ENCODE data around the gene SPG7. TPM values are rescaled to one million over a fixed set of nuclear protein-coding genes. Genes with fewer than 3 reads are reported as not detected.

SPG7 gene
- total RNA-seq (2021) (132 to 141 TPM (median 133 TPM) in 3 replicates), Bru-seq, nascent RNA (percentile 72 among the genes with signal in this experiment)
- long read RNA-seq, experiment 1, full-length matches to known transcripts = 433 of 558 reads
- long read RNA-seq, experiment 1, partial matches to known transcripts = 34 of 558 reads
- long read RNA-seq, experiment 1, other reads (novel, unspliced or antisense) = 91 of 558 reads
- long read RNA-seq, experiment 2, transcript SPG7-268 (17 exons, 3,359 nt) = major isoform, 26 of 86 reads
- long read RNA-seq, experiment 2, partial matches to known transcripts = 29 of 86 reads
- long read RNA-seq, experiment 2, other reads (novel, unspliced or antisense) = 19 of 86 reads
- long read RNA-seq, experiment 3, partial matches to known transcripts = 1 of 2 reads
- long read RNA-seq, experiment 3, other reads (novel, unspliced or antisense) = 0 of 2 reads

DNA sequence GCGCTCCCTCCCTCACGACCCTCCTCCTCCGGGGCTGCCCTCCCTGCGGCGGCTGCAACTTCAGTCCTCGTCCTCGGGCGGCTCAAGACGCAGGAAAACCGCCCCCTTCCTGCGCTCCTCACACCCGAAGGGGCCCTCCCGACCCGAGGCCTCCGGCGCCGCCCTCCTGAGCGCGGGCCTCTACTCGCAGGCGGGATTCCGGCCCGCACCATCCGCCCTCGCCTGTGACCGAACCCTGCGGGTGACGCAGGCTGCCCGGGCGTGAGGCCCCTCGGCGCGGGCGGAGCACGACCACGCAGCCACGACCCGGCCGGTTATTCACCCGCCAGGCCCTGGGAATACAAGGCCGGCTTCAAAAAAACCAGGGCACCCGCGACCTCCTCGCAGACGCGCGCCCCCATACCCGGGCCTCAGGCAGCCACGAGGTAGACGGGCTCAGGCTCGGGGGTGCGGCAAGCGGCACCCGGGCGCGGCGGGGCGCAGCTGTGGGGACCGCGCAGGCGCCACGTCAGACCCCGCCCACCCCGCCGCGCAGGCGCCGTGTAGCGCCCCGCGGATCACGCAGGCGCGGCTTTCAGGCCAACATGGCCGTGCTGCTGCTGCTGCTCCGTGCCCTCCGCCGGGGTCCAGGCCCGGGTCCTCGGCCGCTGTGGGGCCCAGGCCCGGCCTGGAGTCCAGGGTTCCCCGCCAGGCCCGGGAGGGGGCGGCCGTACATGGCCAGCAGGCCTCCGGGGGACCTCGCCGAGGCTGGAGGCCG lies at the start of gene SPG7:
Gene SPG7 (plus strand): TSS at position 570 of the 757 bp plus-strand sequence. CDS start 15 bp downstream, at position 585.
- H3K9me3 Mint-ChIP-seq = 0 out of 2 replicates have a peak, but pooled peaks cover 3% of the 10 kb centered on the region
- ATAC-seq = peak; percentile 81
- ChIA-PET POLR2A (interaction anchor here (0.5 to 1.0 kb wide), 2 partner anchors 174 to 261 kb away, joined by 3 to 6 read pairs; no protein-coding TSS in a partner anchor), CTCF (interaction anchor here (0.6 to 2.2 kb wide), 9 partner anchors 49 to 771 kb away, joined by 3 to 15 read pairs (median 4); partner anchors contain the start of gene ZNF778)
- peaks cover 17% of the 10 kb centered on the region for H3K36me3 Mint-ChIP-seq
- peaks cover 4% of the 10 kb centered on the region; the same call in 1 of the 2 replicates for H3K4me1 Mint-ChIP-seq
- peak within 1 kb of the TSS; percentile 68 for H3K27ac Mint-ChIP-seq
- H3K4me3 Mint-ChIP-seq = peak within 1 kb of the TSS; percentile 88
- DNase-seq (ENCODE audit: low spot score) = peak; percentile 83
- peaks cover 7% of the 10 kb centered on the region; the same call in 1 of the 2 replicates for H3K27me3 Mint-ChIP-seq (ENCODE audit: low read depth)
- TF ChIP-seq NR1H2 (CRISPR knock-in tag; IDR thresholded peaks at IDR 0.05) (peak; percentile 81), ETV6 (CRISPR knock-in tag; IDR thresholded peaks at IDR 0.05) (peak; percentile 89), TCF7 (CRISPR knock-in tag; IDR thresholded peaks at IDR 0.05; ENCODE audit: low read depth) (no peak), NFATC4 (CRISPR knock-in tag; IDR thresholded peaks at IDR 0.05) (no peak), KAT7 (CRISPR knock-in tag; IDR thresholded peaks at IDR 0.05; ENCODE audit: borderline replicate concordance) (0 out of 2 replicates have a peak, but pooled peaks have one; percentile 79), FOXK1 (CRISPR knock-in tag; IDR thresholded peaks at IDR 0.05) (peak; percentile 67), HMGA2 (CRISPR knock-in tag; IDR thresholded peaks at IDR 0.05) (no peak), ATF1 (CRISPR knock-in tag; IDR thresholded peaks at IDR 0.05) (peak; percentile 19; the same call in 1 of the 2 replicates), CREB1 (CRISPR knock-in tag; IDR thresholded peaks at IDR 0.05) (peak; percentile 29; the same call in 1 of the 2 replicates), ZNF219 (CRISPR knock-in tag; IDR thresholded peaks at IDR 0.05; ENCODE audit: borderline replicate concordance) (no peak; the same call in 1 of the 2 replicates), RORB (CRISPR knock-in tag; IDR thresholded peaks at IDR 0.05) (no peak), NR2C2 (CRISPR knock-in tag; IDR thresholded peaks at IDR 0.05) (no peak), TEAD1 (CRISPR knock-in tag; IDR thresholded peaks at IDR 0.05) (0 out of 2 replicates have a peak, but pooled peaks have one; percentile 14)
- TF ChIP-seq, protein P1, sequence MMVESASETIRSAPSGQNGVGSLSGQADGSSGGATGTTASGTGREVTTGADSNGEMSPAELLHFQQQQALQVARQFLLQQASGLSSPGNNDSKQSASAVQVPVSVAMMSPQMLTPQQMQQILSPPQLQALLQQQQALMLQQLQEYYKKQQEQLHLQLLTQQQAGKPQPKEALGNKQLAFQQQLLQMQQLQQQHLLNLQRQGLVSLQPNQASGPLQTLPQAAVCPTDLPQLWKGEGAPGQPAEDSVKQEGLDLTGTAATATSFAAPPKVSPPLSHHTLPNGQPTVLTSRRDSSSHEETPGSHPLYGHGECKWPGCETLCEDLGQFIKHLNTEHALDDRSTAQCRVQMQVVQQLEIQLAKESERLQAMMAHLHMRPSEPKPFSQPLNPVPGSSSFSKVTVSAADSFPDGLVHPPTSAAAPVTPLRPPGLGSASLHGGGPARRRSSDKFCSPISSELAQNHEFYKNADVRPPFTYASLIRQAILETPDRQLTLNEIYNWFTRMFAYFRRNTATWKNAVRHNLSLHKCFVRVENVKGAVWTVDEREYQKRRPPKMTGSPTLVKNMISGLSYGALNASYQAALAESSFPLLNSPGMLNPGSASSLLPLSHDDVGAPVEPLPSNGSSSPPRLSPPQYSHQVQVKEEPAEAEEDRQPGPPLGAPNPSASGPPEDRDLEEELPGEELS (CRISPR knock-in tag; IDR thresholded peaks at IDR 0.05) = peak; percentile 79; the same call in 1 of the 2 replicates
- TF ChIP-seq, protein P2, sequence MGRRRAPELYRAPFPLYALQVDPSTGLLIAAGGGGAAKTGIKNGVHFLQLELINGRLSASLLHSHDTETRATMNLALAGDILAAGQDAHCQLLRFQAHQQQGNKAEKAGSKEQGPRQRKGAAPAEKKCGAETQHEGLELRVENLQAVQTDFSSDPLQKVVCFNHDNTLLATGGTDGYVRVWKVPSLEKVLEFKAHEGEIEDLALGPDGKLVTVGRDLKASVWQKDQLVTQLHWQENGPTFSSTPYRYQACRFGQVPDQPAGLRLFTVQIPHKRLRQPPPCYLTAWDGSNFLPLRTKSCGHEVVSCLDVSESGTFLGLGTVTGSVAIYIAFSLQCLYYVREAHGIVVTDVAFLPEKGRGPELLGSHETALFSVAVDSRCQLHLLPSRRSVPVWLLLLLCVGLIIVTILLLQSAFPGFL (CRISPR knock-in tag; IDR thresholded peaks at IDR 0.05; ENCODE audit: borderline replicate concordance) = no peak; the same call in 1 of the 2 replicates
- TF ChIP-seq, protein P3, sequence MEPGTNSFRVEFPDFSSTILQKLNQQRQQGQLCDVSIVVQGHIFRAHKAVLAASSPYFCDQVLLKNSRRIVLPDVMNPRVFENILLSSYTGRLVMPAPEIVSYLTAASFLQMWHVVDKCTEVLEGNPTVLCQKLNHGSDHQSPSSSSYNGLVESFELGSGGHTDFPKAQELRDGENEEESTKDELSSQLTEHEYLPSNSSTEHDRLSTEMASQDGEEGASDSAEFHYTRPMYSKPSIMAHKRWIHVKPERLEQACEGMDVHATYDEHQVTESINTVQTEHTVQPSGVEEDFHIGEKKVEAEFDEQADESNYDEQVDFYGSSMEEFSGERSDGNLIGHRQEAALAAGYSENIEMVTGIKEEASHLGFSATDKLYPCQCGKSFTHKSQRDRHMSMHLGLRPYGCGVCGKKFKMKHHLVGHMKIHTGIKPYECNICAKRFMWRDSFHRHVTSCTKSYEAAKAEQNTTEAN (CRISPR knock-in tag; IDR thresholded peaks at IDR 0.05) = 0 out of 2 replicates have a peak, but pooled peaks have one; percentile 39
- TF ChIP-seq, protein P4, sequence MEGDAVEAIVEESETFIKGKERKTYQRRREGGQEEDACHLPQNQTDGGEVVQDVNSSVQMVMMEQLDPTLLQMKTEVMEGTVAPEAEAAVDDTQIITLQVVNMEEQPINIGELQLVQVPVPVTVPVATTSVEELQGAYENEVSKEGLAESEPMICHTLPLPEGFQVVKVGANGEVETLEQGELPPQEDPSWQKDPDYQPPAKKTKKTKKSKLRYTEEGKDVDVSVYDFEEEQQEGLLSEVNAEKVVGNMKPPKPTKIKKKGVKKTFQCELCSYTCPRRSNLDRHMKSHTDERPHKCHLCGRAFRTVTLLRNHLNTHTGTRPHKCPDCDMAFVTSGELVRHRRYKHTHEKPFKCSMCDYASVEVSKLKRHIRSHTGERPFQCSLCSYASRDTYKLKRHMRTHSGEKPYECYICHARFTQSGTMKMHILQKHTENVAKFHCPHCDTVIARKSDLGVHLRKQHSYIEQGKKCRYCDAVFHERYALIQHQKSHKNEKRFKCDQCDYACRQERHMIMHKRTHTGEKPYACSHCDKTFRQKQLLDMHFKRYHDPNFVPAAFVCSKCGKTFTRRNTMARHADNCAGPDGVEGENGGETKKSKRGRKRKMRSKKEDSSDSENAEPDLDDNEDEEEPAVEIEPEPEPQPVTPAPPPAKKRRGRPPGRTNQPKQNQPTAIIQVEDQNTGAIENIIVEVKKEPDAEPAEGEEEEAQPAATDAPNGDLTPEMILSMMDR (IDR thresholded peaks at IDR 0.05) = no peak
- TF ChIP-seq, protein P5, sequence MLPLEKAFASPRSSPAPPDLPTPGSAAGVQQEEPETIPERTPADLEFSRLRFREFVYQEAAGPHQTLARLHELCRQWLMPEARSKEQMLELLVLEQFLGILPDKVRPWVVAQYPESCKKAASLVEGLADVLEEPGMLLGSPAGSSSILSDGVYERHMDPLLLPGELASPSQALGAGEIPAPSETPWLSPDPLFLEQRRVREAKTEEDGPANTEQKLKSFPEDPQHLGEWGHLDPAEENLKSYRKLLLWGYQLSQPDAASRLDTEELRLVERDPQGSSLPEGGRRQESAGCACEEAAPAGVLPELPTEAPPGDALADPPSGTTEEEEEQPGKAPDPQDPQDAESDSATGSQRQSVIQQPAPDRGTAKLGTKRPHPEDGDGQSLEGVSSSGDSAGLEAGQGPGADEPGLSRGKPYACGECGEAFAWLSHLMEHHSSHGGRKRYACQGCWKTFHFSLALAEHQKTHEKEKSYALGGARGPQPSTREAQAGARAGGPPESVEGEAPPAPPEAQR (CRISPR knock-in tag; IDR thresholded peaks at IDR 0.05) = no peak
- TF ChIP-seq, protein P6, sequence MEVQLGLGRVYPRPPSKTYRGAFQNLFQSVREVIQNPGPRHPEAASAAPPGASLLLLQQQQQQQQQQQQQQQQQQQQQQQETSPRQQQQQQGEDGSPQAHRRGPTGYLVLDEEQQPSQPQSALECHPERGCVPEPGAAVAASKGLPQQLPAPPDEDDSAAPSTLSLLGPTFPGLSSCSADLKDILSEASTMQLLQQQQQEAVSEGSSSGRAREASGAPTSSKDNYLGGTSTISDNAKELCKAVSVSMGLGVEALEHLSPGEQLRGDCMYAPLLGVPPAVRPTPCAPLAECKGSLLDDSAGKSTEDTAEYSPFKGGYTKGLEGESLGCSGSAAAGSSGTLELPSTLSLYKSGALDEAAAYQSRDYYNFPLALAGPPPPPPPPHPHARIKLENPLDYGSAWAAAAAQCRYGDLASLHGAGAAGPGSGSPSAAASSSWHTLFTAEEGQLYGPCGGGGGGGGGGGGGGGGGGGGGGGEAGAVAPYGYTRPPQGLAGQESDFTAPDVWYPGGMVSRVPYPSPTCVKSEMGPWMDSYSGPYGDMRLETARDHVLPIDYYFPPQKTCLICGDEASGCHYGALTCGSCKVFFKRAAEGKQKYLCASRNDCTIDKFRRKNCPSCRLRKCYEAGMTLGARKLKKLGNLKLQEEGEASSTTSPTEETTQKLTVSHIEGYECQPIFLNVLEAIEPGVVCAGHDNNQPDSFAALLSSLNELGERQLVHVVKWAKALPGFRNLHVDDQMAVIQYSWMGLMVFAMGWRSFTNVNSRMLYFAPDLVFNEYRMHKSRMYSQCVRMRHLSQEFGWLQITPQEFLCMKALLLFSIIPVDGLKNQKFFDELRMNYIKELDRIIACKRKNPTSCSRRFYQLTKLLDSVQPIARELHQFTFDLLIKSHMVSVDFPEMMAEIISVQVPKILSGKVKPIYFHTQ (CRISPR knock-in tag; IDR thresholded peaks at IDR 0.05) = no peak
- TF ChIP-seq, protein P7, sequence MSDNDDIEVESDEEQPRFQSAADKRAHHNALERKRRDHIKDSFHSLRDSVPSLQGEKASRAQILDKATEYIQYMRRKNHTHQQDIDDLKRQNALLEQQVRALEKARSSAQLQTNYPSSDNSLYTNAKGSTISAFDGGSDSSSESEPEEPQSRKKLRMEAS (CRISPR knock-in tag; IDR thresholded peaks at IDR 0.05) = peak; percentile 84; the same call in 1 of the 2 replicates
- TF ChIP-seq, protein P8, sequence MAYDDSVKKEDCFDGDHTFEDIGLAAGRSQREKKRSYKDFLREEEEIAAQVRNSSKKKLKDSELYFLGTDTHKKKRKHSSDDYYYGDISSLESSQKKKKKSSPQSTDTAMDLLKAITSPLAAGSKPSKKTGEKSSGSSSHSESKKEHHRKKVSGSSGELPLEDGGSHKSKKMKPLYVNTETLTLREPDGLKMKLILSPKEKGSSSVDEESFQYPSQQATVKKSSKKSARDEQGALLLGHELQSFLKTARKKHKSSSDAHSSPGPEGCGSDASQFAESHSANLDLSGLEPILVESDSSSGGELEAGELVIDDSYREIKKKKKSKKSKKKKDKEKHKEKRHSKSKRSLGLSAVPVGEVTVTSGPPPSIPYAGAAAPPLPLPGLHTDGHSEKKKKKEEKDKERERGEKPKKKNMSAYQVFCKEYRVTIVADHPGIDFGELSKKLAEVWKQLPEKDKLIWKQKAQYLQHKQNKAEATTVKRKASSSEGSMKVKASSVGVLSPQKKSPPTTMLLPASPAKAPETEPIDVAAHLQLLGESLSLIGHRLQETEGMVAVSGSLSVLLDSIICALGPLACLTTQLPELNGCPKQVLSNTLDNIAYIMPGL (CRISPR knock-in tag; IDR thresholded peaks at IDR 0.05) = peak; percentile 74; the same call in 1 of the 2 replicates

All from WTC11 (cell line).